Osteocyte (in vitro differentiated cells): ENCODE data around the gene HTT. TPM values are rescaled to one million over a fixed set of nuclear protein-coding genes. Genes with fewer than 3 reads are reported as not detected.
"Not testable (repeated sequence)": the region's sequence is repeated elsewhere in the genome, so short reads cannot be mapped to it uniquely, and the experiment has no call there.

Experiments
- DNase-seq: peaks from one replicate; pipeline ENCODE4 v3.0.0; 2021; ENCODE audit warnings: mixed read lengths; ENCODE audit not compliant: unreplicated experiment; ENCODE audit errors: extremely low spot score
- H3K27ac Mint-ChIP-seq: one replicate; pipeline ENCODE4 v1.8.0; 2021; ENCODE audit warnings: mild to moderate bottlenecking, mixed read lengths; ENCODE audit not compliant: unreplicated experiment
- H3K27me3 Mint-ChIP-seq: one replicate; pipeline ENCODE4 v1.8.0; 2021; ENCODE audit warnings: mixed read lengths; ENCODE audit not compliant: unreplicated experiment
- H3K36me3 Mint-ChIP-seq: one replicate; pipeline ENCODE4 v1.8.0; 2021; ENCODE audit warnings: mixed read lengths; ENCODE audit not compliant: unreplicated experiment
- H3K4me1 Mint-ChIP-seq: one replicate; pipeline ENCODE4 v1.8.0; 2021; ENCODE audit warnings: mixed read lengths; ENCODE audit not compliant: unreplicated experiment
- H3K4me3 Mint-ChIP-seq: one replicate; pipeline ENCODE4 v1.8.0; 2021; ENCODE audit warnings: mild to moderate bottlenecking, moderate library complexity, mixed read lengths; ENCODE audit not compliant: unreplicated experiment
- H3K9me3 Mint-ChIP-seq: one replicate; pipeline ENCODE4 v1.8.0; 2021; ENCODE audit warnings: mixed read lengths; ENCODE audit not compliant: unreplicated experiment
- CTCF ChIP-seq: fragments of 200-600 bp; sonication (generic); IDR thresholded peaks from 2 replicates; pipeline ENCODE4 v1.5.0; 2021; ENCODE audit warnings: antibody characterized with exemption, mild to moderate bottlenecking, moderate library complexity
- total RNA-seq: library from RNA; stranded (reverse); gene quantifications from 2 replicates; pipeline ENCODE4 v1.2.1, GENCODE V29; 2021

Gene HTT
- total RNA-seq, 1 donor from 2014 or later = 51.3 TPM

- Mint-ChIP-seq H3K4me1 (no peaks in the 10 kb centered on the region), H3K4me3 (no peak overlapping the region), H3K27me3 (no peaks in the 10 kb centered on the region), H3K9me3 (peaks cover 3% of the 10 kb centered on the region), H3K36me3 (peaks cover 54% of the 10 kb centered on the region), H3K27ac (no peak overlapping the region)
- DNase-seq = no peak
- TF ChIP-seq CTCF = no peak
Observed at GRCh38 chr4:3157366-3157765, 82.9 kb downstream of the HTT start.

GRCh38 chr4:3158841-3159240 lies 84.4 kb downstream of the HTT start:
- Mint-ChIP-seq H3K4me1 (no peaks in the 10 kb centered on the region), H3K27ac (no peak overlapping the region), H3K4me3 (no peak overlapping the region), H3K36me3 (peaks cover 67% of the 10 kb centered on the region), H3K27me3 (no peaks in the 10 kb centered on the region), H3K9me3 (peaks cover 9% of the 10 kb centered on the region)
- no peak for DNase-seq
- TF ChIP-seq CTCF = no peak

DNA sequence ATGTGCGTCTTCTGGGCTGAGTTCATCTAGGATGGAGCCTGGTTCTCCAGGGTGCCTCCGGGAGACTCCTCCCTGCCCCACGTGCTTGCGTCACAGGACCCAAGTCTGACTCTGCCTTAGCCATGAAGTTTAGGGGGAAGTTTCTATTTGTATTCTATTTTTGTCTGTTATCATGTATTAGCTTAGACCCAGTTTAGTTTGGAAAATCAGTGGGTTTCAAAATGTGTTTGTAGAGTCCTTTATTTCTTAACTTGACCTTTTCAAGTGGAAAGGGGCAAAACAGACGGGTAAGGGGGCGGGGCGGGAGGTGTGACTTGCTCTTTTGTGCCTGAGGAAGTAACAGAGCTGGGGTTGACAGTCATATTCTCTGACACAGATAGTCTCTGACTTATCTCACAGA lies 86.0 kb downstream of the HTT start:
- Mint-ChIP-seq H3K4me3 (no peak overlapping the region), H3K4me1 (no peaks in the 10 kb centered on the region), H3K36me3 (peaks cover 75% of the 10 kb centered on the region), H3K27me3 (no peaks in the 10 kb centered on the region), H3K27ac (no peak overlapping the region), H3K9me3 (peaks cover 24% of the 10 kb centered on the region)
- DNase-seq = no peak
- no peak for TF ChIP-seq CTCF

- DNase-seq, H3K4me1 Mint-ChIP-seq, H3K4me3 Mint-ChIP-seq, H3K27ac Mint-ChIP-seq, H3K27me3 Mint-ChIP-seq: not testable (repeated sequence)
- peaks cover 27% of the 10 kb centered on the region for H3K9me3 Mint-ChIP-seq
- peaks cover 81% of the 10 kb centered on the region for H3K36me3 Mint-ChIP-seq
Observed at GRCh38 chr4:3161044-3161443, 86.6 kb downstream of the HTT start.

DNA sequence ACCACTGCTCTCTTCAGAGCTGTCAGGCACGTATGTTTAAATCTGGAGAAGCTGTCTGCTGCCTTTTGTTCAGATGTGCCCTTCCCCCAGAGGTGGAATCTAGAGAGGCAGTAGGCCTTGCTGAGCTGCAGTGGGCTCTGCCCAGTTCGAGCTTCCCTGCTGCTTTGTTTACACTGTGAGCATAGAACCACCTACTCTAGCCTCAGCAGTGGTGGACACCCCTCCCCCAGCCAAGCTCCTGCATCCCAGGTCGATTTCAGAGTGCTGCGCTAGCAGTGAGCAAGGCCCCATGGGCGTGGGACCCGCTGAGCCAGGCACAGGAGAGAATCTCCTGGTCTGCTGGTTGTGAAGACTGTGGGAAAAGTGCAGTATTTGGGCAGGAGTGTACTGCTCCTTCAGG lies 92.0 kb downstream of the HTT start:
- not testable (repeated sequence) for H3K27ac Mint-ChIP-seq, H3K4me3 Mint-ChIP-seq, DNase-seq, H3K27me3 Mint-ChIP-seq, H3K4me1 Mint-ChIP-seq
- H3K9me3 Mint-ChIP-seq = peaks cover 30% of the 10 kb centered on the region
- H3K36me3 Mint-ChIP-seq = peaks cover 73% of the 10 kb centered on the region

- Mint-ChIP-seq H3K27me3 (no peaks in the 10 kb centered on the region), H3K4me1 (peaks cover 8% of the 10 kb centered on the region), H3K4me3 (no peak overlapping the region), H3K9me3 (peaks cover 28% of the 10 kb centered on the region), H3K36me3 (peaks cover 67% of the 10 kb centered on the region), H3K27ac (peak overlapping the region; percentile 45)
- DNase-seq = no peak
- TF ChIP-seq CTCF = no peak
Observed at GRCh38 chr4:3168029-3168428, 93.5 kb downstream of the HTT start.
